Erythroblast (primary cell): ENCODE measurements around the gene ANTXR2.

Source experiments
- GATA1 ChIP-seq: IDR thresholded peaks from 2 replicates; pipeline ENCODE4 v1.6.1; 2011; ENCODE audit warnings: low read depth, mild to moderate bottlenecking, control low read depth, low read length, moderate library complexity
- POLR2A ChIP-seq: IDR thresholded peaks from 2 replicates; pipeline ENCODE4 v1.6.1; 2011; ENCODE audit warnings: mild to moderate bottlenecking, low read length

- TF ChIP-seq POLR2A (no peak), GATA1 (no peak)
These were observed 36.7 kb downstream of the ANTXR2 start for GRCh38 chr4:80036306-80036705.
